Hippocampal formation (tissue), 2 donors: ENCODE measurements around the gene MICU2.

Source experiments
- DNase-seq, 2 donors: peaks; one replicate each; lab custom pipeline; 2025; lab: John Stamatoyannopoulos, UW

MICU2 gene

GRCh38 chr13:21486322-21486721, 117.6 kb downstream of the MICU2 start:
- no peak for DNase-seq

- DNase-seq = no peak
These were observed 120.2 kb downstream of the MICU2 start for GRCh38 chr13:21483748-21484147.

- DNase-seq = no peak
These were observed 122.6 kb downstream of the MICU2 start for GRCh38 chr13:21481359-21481758.

- DNase-seq = peak; percentile 4 to 78
These were observed 124.8 kb downstream of the MICU2 start for GRCh38 chr13:21478881-21479808.

GRCh38 chr13:21476893-21477472, 127.0 kb downstream of the MICU2 start:
- peak; percentile 88 to 92 for DNase-seq

GRCh38 chr13:21475115-21475514, 128.9 kb downstream of the MICU2 start:
- DNase-seq = no peak

- DNase-seq = no peak
These were observed 133.2 kb downstream of the MICU2 start for GRCh38 chr13:21470785-21471184.

GRCh38 chr13:21466527-21466926, 137.4 kb downstream of the MICU2 start:
- DNase-seq = no peak

- no peak for DNase-seq
These were observed 138.2 kb downstream of the MICU2 start for GRCh38 chr13:21465710-21466160.

- DNase-seq = peak in 1 of 2 donors; percentile 55
These were observed 140.5 kb downstream of the MICU2 start for GRCh38 chr13:21463424-21463823.

- DNase-seq = no peak
These were observed 142.8 kb downstream of the MICU2 start for GRCh38 chr13:21461131-21461530.

GRCh38 chr13:21458813-21459701, 144.9 kb downstream of the MICU2 start, which contains the start of gene ZDHHC20:
Gene ZDHHC20 (minus strand): TSS chr13:21459303. CDS start chr13:21459171, 132 bp downstream.
- DNase-seq = peak; percentile 79 to 89

- peak in 1 of 2 donors; percentile 9 for DNase-seq
These were observed 145.5 kb downstream of the MICU2 start for GRCh38 chr13:21458451-21458812.

GRCh38 chr13:21453387-21454081, 150.4 kb downstream of the MICU2 start:
- no peak for DNase-seq

GRCh38 chr13:21450936-21451335, 153.0 kb downstream of the MICU2 start:
- no peak for DNase-seq

- DNase-seq = no peak
These were observed 157.3 kb downstream of the MICU2 start for GRCh38 chr13:21446656-21447055.

- no peak for DNase-seq
These were observed 158.2 kb downstream of the MICU2 start for GRCh38 chr13:21445759-21446158.

- DNase-seq = no peak
These were observed 160.8 kb downstream of the MICU2 start for GRCh38 chr13:21443171-21443570.
